Measurements from ENCODE around the gene IMMT.

The IMMT gene

GRCh38 chr2:86237172-86237571 lies 41.9 kb upstream of the IMMT start:
- TF ChIP-seq TCF12 (IDR thresholded peaks at IDR 0.05; ENCODE audit: low read depth) (no peak), MAX (IDR thresholded peaks at IDR 0.05) (no peak), EP300 (IDR thresholded peaks at IDR 0.05; ENCODE audit: borderline replicate concordance) (no peak), TAF1 (IDR thresholded peaks at IDR 0.05; ENCODE audit: low read depth) (no peak), CREB1 (IDR thresholded peaks at IDR 0.05; ENCODE audit: low read depth) (no peak), FOXM1 (IDR thresholded peaks at IDR 0.05; ENCODE audit: borderline replicate concordance, low read depth) (no peak), TEAD4 (IDR thresholded peaks at IDR 0.05) (no peak), ZBTB7A (IDR thresholded peaks at IDR 0.05; ENCODE audit: low read depth) (no peak)

GRCh38 chr2:86235196-86235980 lies 40.1 kb upstream of the IMMT start:
- TF ChIP-seq USF1 (IDR thresholded peaks at IDR 0.05) = no peak
- no peak for TF ChIP-seq RAD21 (IDR thresholded peaks at IDR 0.05; ENCODE audit: low read depth)
- no peak for TF ChIP-seq ZBTB7A (IDR thresholded peaks at IDR 0.05; ENCODE audit: low read depth)
- no peak for TF ChIP-seq TAF1 (IDR thresholded peaks at IDR 0.05; ENCODE audit: low read depth)
- no peak for TF ChIP-seq TEAD4 (IDR thresholded peaks at IDR 0.05)
- TF ChIP-seq EGR1 (IDR thresholded peaks at IDR 0.05) = no peak
- TF ChIP-seq MAX (IDR thresholded peaks at IDR 0.05) = no peak

- TF ChIP-seq TAF1 (IDR thresholded peaks at IDR 0.05; ENCODE audit: low read depth) = no peak
- TF ChIP-seq EGR1 (IDR thresholded peaks at IDR 0.05) = no peak
- no peak for TF ChIP-seq USF1 (IDR thresholded peaks at IDR 0.05)
- TF ChIP-seq ZBTB7A (IDR thresholded peaks at IDR 0.05; ENCODE audit: low read depth) = no peak
- TF ChIP-seq CEBPB (IDR thresholded peaks at IDR 0.05) = no peak
- TF ChIP-seq NFIC (IDR thresholded peaks at IDR 0.05) = no peak
- no peak for TF ChIP-seq RAD21 (IDR thresholded peaks at IDR 0.05; ENCODE audit: low read depth)
- TF ChIP-seq EP300 (IDR thresholded peaks at IDR 0.05; ENCODE audit: borderline replicate concordance) = no peak
- TF ChIP-seq CREB1 (IDR thresholded peaks at IDR 0.05; ENCODE audit: low read depth) = no peak
- TF ChIP-seq TCF12 (IDR thresholded peaks at IDR 0.05; ENCODE audit: low read depth) = no peak
- TF ChIP-seq YY1 (IDR thresholded peaks at IDR 0.05; ENCODE audit: low read depth) = no peak
- TF ChIP-seq FOXM1 (IDR thresholded peaks at IDR 0.05; ENCODE audit: borderline replicate concordance, low read depth) = no peak
- no peak for TF ChIP-seq REST (IDR thresholded peaks at IDR 0.05; ENCODE audit: low read depth)
- TF ChIP-seq MAX (IDR thresholded peaks at IDR 0.05) = no peak
- TF ChIP-seq TEAD4 (IDR thresholded peaks at IDR 0.05) = no peak
Observed at GRCh38 chr2:86234563-86235131, 39.4 kb upstream of the IMMT start.

- no peak for TF ChIP-seq USF1 (IDR thresholded peaks at IDR 0.05)
- no peak for TF ChIP-seq EP300 (IDR thresholded peaks at IDR 0.05; ENCODE audit: borderline replicate concordance)
- TF ChIP-seq ZBTB7A (IDR thresholded peaks at IDR 0.05; ENCODE audit: low read depth) = no peak
- no peak for TF ChIP-seq MAX (IDR thresholded peaks at IDR 0.05)
- no peak for TF ChIP-seq TEAD4 (IDR thresholded peaks at IDR 0.05)
Observed at GRCh38 chr2:86233436-86233835, 38.2 kb upstream of the IMMT start.

- TF ChIP-seq TAF1 (IDR thresholded peaks at IDR 0.05; ENCODE audit: low read depth) = no peak
- no peak for TF ChIP-seq EP300 (IDR thresholded peaks at IDR 0.05; ENCODE audit: borderline replicate concordance)
- no peak for TF ChIP-seq USF1 (IDR thresholded peaks at IDR 0.05)
- no peak for TF ChIP-seq RAD21 (IDR thresholded peaks at IDR 0.05; ENCODE audit: low read depth)
Observed at GRCh38 chr2:86232910-86233309, 37.6 kb upstream of the IMMT start.

GRCh38 chr2:86232373-86232784 lies 37.1 kb upstream of the IMMT start:
- TF ChIP-seq CREB1 (IDR thresholded peaks at IDR 0.05; ENCODE audit: low read depth) (no peak), TCF12 (IDR thresholded peaks at IDR 0.05; ENCODE audit: low read depth) (no peak), MAX (IDR thresholded peaks at IDR 0.05) (no peak), EGR1 (IDR thresholded peaks at IDR 0.05) (no peak), ZBTB7A (IDR thresholded peaks at IDR 0.05; ENCODE audit: low read depth) (no peak), TAF1 (IDR thresholded peaks at IDR 0.05; ENCODE audit: low read depth) (no peak), RAD21 (IDR thresholded peaks at IDR 0.05; ENCODE audit: low read depth) (no peak), REST (IDR thresholded peaks at IDR 0.05; ENCODE audit: low read depth) (no peak), FOXM1 (IDR thresholded peaks at IDR 0.05; ENCODE audit: borderline replicate concordance, low read depth) (no peak), CEBPB (IDR thresholded peaks at IDR 0.05) (no peak)
